ENCODE results near the gene NFATC2.

GRCh38 chr20:51563486-51564332, 21.2 kb upstream of the NFATC2 start:
- TF ChIP-seq CTCF (IDR thresholded peaks at IDR 0.05; ENCODE audit: insufficient read depth, low read length, poor library complexity, severe bottlenecking) (no peak), EZH2phosphoT487 (conservative IDR thresholded peaks at IDR 0.05; ENCODE audit: low read length) (no peak)

All from SU-DHL-6 (cell line).